Measurements from ENCODE around the gene RUFY3.
"Not testable (repeated sequence)": the region's sequence is repeated elsewhere in the genome, so short reads cannot be mapped to it uniquely, and the experiment has no call there.

RUFY3 gene

GRCh38 chr4:70734168-70734954 is 12.6 kb downstream of the RUFY3 start:
- H3K4me3 ChIP-seq (ENCODE audit: low read depth, low read length): peak overlapping the region; percentile 56
- no peak for TF ChIP-seq CTCF (IDR thresholded peaks at IDR 0.05; ENCODE audit: low read depth, low read length)

DNA sequence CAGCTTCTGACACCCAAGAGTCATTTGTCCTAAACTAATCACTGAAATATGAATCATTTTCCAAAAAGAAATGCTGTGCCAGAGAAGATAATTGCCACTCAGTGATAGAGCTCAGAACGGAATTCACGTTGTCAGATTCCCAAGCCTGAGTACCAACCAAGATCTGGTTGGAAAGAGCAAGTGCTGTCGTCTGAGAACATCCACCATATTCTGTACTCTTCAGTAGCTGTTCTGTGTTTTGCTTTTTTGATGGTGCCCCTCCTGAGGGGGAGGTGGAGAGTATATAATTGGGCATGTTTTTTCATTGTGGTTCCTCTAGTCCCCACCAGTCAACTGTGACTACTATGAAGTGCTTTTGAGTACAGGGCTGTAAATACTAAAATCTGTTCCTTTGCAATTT is 13.2 kb downstream of the RUFY3 start:
- H3K4me3 ChIP-seq (ENCODE audit: low read depth, low read length): peak overlapping the region; percentile 56
- TF ChIP-seq CTCF (IDR thresholded peaks at IDR 0.05; ENCODE audit: low read depth, low read length): no peak

DNA sequence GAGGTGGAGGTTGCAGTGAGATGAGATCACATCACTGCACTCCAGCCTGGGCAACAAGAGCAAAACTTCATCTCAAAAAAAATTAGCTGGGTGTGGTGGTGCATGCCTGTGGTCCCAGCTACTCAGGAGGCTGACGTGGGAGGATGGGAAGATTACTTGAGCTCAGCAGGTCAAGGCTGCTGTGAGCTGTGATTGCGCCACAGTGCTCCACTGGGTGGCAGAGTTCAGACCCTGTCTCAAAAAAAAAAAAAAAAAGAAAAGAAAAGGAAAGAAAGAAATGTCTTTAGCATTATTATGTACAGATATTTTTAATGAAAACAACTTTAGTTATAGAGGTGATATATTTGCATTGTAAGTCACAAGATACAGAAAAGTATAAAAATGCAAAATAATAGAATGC is 14.2 kb downstream of the RUFY3 start:
- H3K4me3 ChIP-seq (ENCODE audit: low read depth, low read length): not testable (repeated sequence)

- H3K4me3 ChIP-seq (ENCODE audit: low read depth, low read length): no peak overlapping the region
- TF ChIP-seq CTCF (IDR thresholded peaks at IDR 0.05; ENCODE audit: low read depth, low read length): no peak
These were observed 15.2 kb downstream of the RUFY3 start for GRCh38 chr4:70737006-70737405.

DNA sequence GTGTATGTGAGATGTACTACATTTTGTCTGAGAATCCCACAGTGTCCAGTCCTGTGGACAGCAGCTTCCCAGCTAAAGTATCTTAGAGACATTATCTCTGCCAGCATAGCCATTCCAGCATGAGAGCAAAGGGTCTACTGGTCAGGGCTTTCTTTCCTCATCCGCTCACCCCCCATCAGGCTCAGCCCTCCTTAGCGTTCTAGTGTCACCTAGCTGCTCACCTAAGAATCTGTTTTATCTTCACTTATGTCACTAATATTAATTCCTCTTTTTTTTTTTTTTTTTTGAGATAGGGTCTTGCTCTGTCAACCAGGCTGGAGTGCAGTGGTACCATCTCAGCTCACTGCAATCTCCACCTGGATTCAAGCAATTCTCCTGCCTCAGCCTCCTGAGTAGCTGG is 15.6 kb downstream of the RUFY3 start:
- TF ChIP-seq CTCF (IDR thresholded peaks at IDR 0.05; ENCODE audit: low read depth, low read length): no peak
- H3K4me3 ChIP-seq (ENCODE audit: low read depth, low read length): no peak overlapping the region

DNA sequence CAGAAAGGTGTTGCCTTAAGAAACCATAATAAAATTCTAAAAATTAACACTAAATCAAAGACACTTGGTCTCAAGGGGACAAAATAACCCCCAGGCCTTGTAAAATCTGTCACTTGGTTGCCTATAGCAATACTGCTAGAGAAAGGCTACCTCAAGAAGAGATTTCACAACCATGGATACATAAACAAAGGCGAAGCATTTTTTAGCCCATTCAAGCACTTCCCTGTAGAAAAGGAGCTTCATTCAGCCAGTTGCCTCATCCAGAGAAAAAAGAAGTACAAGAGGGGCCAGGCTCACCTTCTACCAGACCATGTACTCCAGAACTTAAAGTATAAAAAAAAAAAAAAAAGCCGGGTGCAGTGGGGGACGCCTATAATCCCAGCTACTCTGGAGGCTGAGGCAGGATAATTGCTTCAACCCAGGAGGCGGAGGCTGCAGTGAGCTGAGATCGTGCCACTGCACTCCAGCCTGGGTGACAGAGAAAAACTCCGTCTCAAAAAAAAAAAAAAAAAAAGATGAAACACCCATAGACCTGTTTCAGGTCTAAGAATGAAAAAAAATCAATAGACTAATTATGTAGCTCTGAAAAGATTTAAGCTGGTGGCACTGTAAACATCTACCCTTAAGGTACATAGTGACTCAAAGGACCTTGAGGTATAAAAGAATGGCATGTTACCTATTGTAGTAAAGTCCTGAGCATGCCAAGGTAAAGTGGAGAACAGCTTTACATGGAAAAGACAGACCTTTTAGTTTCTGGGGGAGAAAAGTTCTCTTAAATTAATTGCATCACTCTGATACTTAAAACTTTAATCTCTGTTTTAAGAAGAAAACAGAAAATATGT is 18.0 kb downstream of the RUFY3 start:
- no peak for TF ChIP-seq CTCF (IDR thresholded peaks at IDR 0.05; ENCODE audit: low read depth, low read length)
- H3K4me3 ChIP-seq (ENCODE audit: low read depth, low read length): no peak overlapping the region

DNA sequence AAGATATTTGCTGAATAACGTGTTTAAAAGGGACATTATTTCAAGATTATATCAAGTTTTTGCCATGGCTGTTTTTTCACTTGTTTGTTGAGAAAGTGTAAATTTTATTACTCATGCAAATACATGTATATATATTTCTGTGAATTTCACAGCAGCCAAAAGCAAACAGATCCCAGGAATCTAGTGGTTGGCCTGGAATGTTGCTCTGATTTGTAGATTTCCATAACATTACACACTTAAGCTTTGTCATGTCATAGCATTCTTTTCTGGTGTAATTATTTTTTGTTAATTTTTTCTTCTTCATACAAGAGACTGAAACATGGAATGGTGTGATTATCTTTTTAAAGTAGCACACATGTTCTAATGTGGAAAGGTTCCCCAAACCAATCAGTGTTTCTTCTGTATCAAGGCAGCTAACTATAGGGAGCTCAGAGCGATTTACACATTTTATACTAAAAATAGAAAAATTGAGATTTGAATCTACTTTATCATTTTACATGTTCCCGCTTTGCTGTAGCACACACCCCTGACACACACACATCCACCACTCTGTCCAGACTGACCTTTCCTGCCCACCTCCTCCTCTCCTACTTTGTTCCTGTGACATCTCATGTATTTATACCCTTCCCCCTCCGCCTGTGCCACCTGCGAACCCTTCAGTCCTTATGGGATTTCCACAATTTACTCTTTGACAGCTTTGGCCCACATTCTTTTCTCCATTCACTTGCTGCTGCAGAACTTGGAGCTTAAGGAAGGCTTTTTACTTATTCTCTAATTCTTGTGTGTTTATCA is 20.3 kb downstream of the RUFY3 start:
- TF ChIP-seq CTCF (IDR thresholded peaks at IDR 0.05; ENCODE audit: low read depth, low read length): no peak
- H3K4me3 ChIP-seq (ENCODE audit: low read depth, low read length): no peak overlapping the region
